ENCODE results near the gene SPRR4. TPM values are rescaled to one million over a fixed set of nuclear protein-coding genes. Genes with fewer than 3 reads are reported as not detected.

Gene SPRR4
- total and polyA plus RNA-seq, 2 experiments from 2014 or later: not detected

DNA sequence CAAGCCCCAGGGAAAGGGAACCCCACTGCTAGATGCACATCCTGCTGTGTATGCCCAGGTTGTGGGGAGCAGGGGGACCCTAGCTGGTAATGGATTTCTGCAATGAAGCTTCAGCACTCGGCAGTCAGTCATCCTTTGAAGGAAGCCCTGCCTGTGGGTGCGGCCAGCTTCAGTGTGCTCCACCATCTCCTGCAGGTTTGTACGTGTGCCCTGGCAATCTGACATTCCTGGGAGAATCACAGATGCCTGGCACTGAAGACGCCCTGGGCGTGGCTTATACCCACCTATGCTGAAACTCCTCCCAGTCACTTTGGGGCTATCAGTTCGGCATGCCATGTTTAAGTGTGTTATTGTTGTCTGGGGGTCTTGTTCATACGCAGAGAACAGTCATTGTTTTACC is 16.7 kb upstream of the SPRR4 start:
- no peaks in the 10 kb centered on the region for H3K4me1 ChIP-seq (ENCODE audit: insufficient read depth)

DNA sequence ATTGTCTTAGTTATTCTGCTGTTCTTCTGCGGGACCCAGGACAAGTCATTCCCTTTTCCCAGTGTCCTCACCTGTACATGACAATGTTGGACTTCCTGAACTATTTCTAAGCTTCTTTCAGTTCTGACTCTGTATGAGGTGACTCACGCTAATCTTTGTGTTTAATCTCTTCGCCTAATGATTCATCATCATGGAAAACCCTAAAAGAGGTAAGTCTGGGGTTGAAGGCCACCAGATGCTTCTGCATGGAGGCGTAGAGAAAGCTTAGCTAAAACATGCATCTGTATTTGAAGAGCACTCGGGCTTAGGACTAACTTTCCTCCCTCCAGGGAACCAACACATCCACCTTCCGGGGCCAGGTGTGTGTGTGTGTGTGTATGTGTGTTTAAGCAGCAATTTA is 16.0 kb upstream of the SPRR4 start:
- DNase-seq (ENCODE audit: low spot score): no peak
- Histone ChIP-seq H3K27ac (no peak overlapping the region), H3K36me3 (replicated peaks; ENCODE audit: insufficient read depth, low read depth) (no peaks in the 10 kb centered on the region), H3K4me2 (no peak overlapping the region), H3K79me2 (no peaks in the 10 kb centered on the region), H2AFZ (no peak overlapping the region), H4K20me1 (ENCODE audit: insufficient read depth, poor library complexity, severe bottlenecking) (no peaks in the 10 kb centered on the region), H3K9me2 (replicated peaks; ENCODE audit: insufficient read depth) (no peaks in the 10 kb centered on the region), H3K4me1 (ENCODE audit: insufficient read depth) (no peaks in the 10 kb centered on the region), H3K4me3 (no peak overlapping the region), H3K9me3 (ENCODE audit: low read depth) (no peaks in the 10 kb centered on the region), H3K27me3 (no peaks in the 10 kb centered on the region)
- 62% methylated on average over 6 of the region's 6 CpGs for WGBS (ENCODE audit: low lambda C conversion rate, missing lambda C conversion rate)
- TF ChIP-seq, protein P1, sequence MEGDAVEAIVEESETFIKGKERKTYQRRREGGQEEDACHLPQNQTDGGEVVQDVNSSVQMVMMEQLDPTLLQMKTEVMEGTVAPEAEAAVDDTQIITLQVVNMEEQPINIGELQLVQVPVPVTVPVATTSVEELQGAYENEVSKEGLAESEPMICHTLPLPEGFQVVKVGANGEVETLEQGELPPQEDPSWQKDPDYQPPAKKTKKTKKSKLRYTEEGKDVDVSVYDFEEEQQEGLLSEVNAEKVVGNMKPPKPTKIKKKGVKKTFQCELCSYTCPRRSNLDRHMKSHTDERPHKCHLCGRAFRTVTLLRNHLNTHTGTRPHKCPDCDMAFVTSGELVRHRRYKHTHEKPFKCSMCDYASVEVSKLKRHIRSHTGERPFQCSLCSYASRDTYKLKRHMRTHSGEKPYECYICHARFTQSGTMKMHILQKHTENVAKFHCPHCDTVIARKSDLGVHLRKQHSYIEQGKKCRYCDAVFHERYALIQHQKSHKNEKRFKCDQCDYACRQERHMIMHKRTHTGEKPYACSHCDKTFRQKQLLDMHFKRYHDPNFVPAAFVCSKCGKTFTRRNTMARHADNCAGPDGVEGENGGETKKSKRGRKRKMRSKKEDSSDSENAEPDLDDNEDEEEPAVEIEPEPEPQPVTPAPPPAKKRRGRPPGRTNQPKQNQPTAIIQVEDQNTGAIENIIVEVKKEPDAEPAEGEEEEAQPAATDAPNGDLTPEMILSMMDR (IDR thresholded peaks at IDR 0.05; ENCODE audit: poor library complexity): no peak

More for the DNA sequence above, 16.7 kb upstream of the SPRR4 start:
- no peak overlapping the region for H3K4me3 ChIP-seq
- H3K36me3 ChIP-seq (replicated peaks; ENCODE audit: insufficient read depth, low read depth): no peaks in the 10 kb centered on the region
- DNase-seq (ENCODE audit: low spot score): no peak
- 53% methylated on average over 7 of the region's 7 CpGs for WGBS (ENCODE audit: low lambda C conversion rate, missing lambda C conversion rate)
- no peaks in the 10 kb centered on the region for H3K27me3 ChIP-seq
- H2AFZ ChIP-seq: no peak overlapping the region
- no peaks in the 10 kb centered on the region for H3K9me2 ChIP-seq (replicated peaks; ENCODE audit: insufficient read depth)
- H3K9me3 ChIP-seq (ENCODE audit: low read depth): no peaks in the 10 kb centered on the region
- H3K27ac ChIP-seq: no peak overlapping the region
- TF ChIP-seq EZH2phosphoT487 (IDR thresholded peaks at IDR 0.05; ENCODE audit: low read depth, severe bottlenecking, unreplicated experiment) (no peak), EZH2 (IDR thresholded peaks at IDR 0.05; ENCODE audit: borderline replicate concordance) (no peak)
- TF ChIP-seq, protein P1 (IDR thresholded peaks at IDR 0.05; ENCODE audit: poor library complexity): no peak
- H3K79me2 ChIP-seq: no peaks in the 10 kb centered on the region
- no peak overlapping the region for H3K4me2 ChIP-seq
- no peaks in the 10 kb centered on the region for H4K20me1 ChIP-seq (ENCODE audit: insufficient read depth, poor library complexity, severe bottlenecking)

DNA sequence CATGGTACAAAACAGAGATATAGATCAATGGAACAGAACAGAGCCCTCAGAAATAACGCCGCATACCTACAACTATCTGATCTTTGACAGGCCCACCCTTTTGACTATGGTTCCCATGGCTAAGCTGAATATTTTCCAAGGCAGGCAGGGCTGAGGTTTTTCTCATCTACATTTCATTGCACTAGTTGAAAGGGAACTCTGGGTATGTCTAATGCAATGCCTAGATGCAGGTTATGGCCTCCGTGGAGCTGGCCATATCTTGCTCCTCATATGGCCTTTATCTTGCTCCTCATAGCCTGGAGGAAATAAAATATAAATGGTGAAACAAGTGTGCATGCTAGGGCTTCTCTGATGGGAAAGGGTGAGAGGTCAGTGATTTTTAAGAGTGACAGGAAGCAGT is 12.9 kb upstream of the SPRR4 start:
- Histone ChIP-seq H2AFZ (no peak overlapping the region), H4K20me1 (ENCODE audit: insufficient read depth, poor library complexity, severe bottlenecking) (no peaks in the 10 kb centered on the region), H3K4me2 (no peak overlapping the region), H3K27me3 (no peaks in the 10 kb centered on the region), H3K4me3 (no peak overlapping the region), H3K9me3 (ENCODE audit: low read depth) (no peaks in the 10 kb centered on the region), H3K36me3 (replicated peaks; ENCODE audit: insufficient read depth, low read depth) (no peaks in the 10 kb centered on the region), H3K27ac (no peak overlapping the region), H3K4me1 (ENCODE audit: insufficient read depth) (no peaks in the 10 kb centered on the region), H3K79me2 (no peaks in the 10 kb centered on the region), H3K9me2 (replicated peaks; ENCODE audit: insufficient read depth) (no peaks in the 10 kb centered on the region)
- DNase-seq (ENCODE audit: low spot score): no peak
- 65% methylated on average over 3 of the region's 3 CpGs for WGBS (ENCODE audit: low lambda C conversion rate, missing lambda C conversion rate)
- no peak for TF ChIP-seq EZH2 (IDR thresholded peaks at IDR 0.05; ENCODE audit: borderline replicate concordance)
- no peak for TF ChIP-seq EZH2phosphoT487 (IDR thresholded peaks at IDR 0.05; ENCODE audit: low read depth, severe bottlenecking, unreplicated experiment)
- TF ChIP-seq, protein P1 (IDR thresholded peaks at IDR 0.05; ENCODE audit: poor library complexity): no peak

DNA sequence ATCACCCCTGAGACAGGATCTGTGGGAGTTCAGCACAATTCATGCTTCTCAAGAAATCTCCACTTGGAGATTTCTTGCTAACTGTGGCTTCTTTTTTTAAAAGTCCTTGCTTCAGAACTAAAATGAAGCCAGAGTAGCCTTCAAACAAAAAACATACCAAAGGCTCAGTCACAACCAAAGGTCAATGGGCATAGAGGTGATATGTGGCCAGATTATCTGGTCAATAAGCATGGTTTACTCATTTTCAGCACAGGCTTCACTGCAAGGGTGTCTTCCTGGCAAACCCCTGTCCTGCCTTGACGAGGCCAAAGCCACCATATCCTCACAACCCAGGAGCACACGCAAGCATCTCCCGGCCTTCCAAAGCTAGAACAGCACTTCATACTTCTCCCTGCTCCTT is 11.2 kb upstream of the SPRR4 start:
- DNase-seq (ENCODE audit: low spot score): no peak
- H4K20me1 ChIP-seq (ENCODE audit: insufficient read depth, poor library complexity, severe bottlenecking): no peaks in the 10 kb centered on the region

More for the DNA sequence above, 11.2 kb upstream of the SPRR4 start:
- TF ChIP-seq, protein P1 (IDR thresholded peaks at IDR 0.05; ENCODE audit: poor library complexity): no peak
- no peak for TF ChIP-seq EZH2 (IDR thresholded peaks at IDR 0.05; ENCODE audit: borderline replicate concordance)
- no peak for TF ChIP-seq EZH2phosphoT487 (IDR thresholded peaks at IDR 0.05; ENCODE audit: low read depth, severe bottlenecking, unreplicated experiment)
- H3K27ac ChIP-seq: no peak overlapping the region
- 67% methylated on average over 3 of the region's 3 CpGs for WGBS (ENCODE audit: low lambda C conversion rate, missing lambda C conversion rate)
- H3K4me3 ChIP-seq: no peak overlapping the region
- no peaks in the 10 kb centered on the region for H3K9me3 ChIP-seq (ENCODE audit: low read depth)
- no peaks in the 10 kb centered on the region for H3K36me3 ChIP-seq (replicated peaks; ENCODE audit: insufficient read depth, low read depth)
- H2AFZ ChIP-seq: no peak overlapping the region
- H3K27me3 ChIP-seq: no peaks in the 10 kb centered on the region
- no peaks in the 10 kb centered on the region for H3K79me2 ChIP-seq
- H3K4me2 ChIP-seq: no peak overlapping the region
- H3K9me2 ChIP-seq (replicated peaks; ENCODE audit: insufficient read depth): no peaks in the 10 kb centered on the region
- no peaks in the 10 kb centered on the region for H3K4me1 ChIP-seq (ENCODE audit: insufficient read depth)

Measured in hepatocyte (in vitro differentiated cells).